Measurements from ENCODE around the gene CACNG3.

DNA sequence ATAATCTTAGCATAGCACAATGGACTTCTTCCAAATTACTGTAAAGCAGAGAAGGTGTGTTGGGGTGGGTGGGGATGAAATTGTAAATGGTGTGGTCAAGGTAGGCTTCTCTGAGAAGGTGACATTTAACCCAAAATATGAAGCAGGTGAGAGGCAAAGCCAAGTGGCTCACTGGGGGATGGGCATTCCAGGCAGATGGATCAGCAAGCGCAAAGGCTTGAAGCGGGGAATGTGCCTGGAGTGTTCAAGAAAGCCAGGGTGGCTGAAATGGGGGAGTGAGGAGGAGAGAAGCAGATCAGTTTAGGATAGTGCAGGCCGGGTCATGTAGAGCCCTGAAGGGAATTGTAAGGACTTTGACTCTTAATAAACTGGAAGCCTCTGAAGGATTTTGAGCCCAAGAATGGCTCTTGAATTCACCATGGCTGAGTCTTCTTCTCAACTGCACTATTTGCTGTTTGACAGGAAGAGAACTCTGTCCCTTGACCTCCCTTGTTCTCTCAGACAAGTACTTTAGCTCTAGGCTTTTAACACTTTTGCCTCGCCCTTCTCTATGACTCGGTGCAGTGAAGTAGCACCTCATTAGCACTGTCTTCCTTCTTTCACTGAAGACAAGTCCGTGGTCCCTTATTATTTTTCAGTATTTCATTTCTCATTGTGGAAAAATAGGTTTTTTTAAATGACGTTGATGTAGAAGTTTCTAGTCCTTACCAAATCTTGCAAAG is 14.7 kb downstream of the CACNG3 start:
- TF ChIP-seq CTCF (IDR thresholded peaks at IDR 0.05; ENCODE audit: low read depth, low read length), result no peak
- TF ChIP-seq POLR2A (IDR thresholded peaks at IDR 0.05; ENCODE audit: extremely low read depth, insufficient read length), result no peak

Measured in NB4 (cell line).